Heart right ventricle (tissue), 16 donors: ENCODE data around the gene RANBP3. TPM values are rescaled to one million over a fixed set of nuclear protein-coding genes. Genes with fewer than 3 reads are reported as not detected.

Experiments
- ATAC-seq, 8 donors: fragments of 200-7000 bp; cut with Tn5 transposase; one replicate each; pipeline ENCODE4 v1.9.1; 2020; ENCODE audit warnings: mild to moderate bottlenecking in 8 of 8, moderate library complexity in 8 of 8, moderate number of reproducible peaks in 1 of 8
- DNase-seq, 2 donors: peaks; one replicate each; pipeline ENCODE4 v3.0.0-alpha.2; 2020
- H3K27ac ChIP-seq, 10 donors: fragments of 200-600 bp; sonication (generic) in 2 of 10; one replicate each; pipeline versions ENCODE4 v1.5.0 to v1.8.0; 2020 to 2022; ENCODE audit warnings: mild to moderate bottlenecking in 3 of 10
- H3K27me3 ChIP-seq, 7 donors: fragments of 200-600 bp; one replicate each; pipeline ENCODE4 v1.8.0; 2021 to 2022; ENCODE audit warnings: mild to moderate bottlenecking in 2 of 7
- H3K36me3 ChIP-seq, 9 donors: fragments of 200-600 bp; sonication (generic) in 1 of 9; one replicate each; pipeline versions ENCODE4 v1.5.0 to v1.8.0; 2020 to 2022; ENCODE audit warnings: mild to moderate bottlenecking in 2 of 9
- H3K4me1 ChIP-seq, 9 donors: fragments of 200-600 bp; sonication (generic) in 1 of 9; one replicate each; pipeline versions ENCODE4 v1.5.0 to v1.8.0; 2020 to 2022; ENCODE audit warnings: mild to moderate bottlenecking in 4 of 9
- H3K4me3 ChIP-seq, 10 donors: fragments of 200-600 bp; sonication (generic) in 2 of 10; one replicate each; pipeline versions ENCODE4 v1.5.0 to v1.8.0; 2020 to 2022; ENCODE audit warnings: mild to moderate bottlenecking in 7 of 10, moderate library complexity in 2 of 10
- H3K9me3 ChIP-seq, 11 donors: fragments of 200-600 bp in 10 of 11; sonication (generic) in 2 of 11; one replicate each; pipeline versions ENCODE4 v1.5.0 to v1.8.0; 2013 to 2022; ENCODE audit warnings: mild to moderate bottlenecking in 2 of 11, control low read depth in 1 of 11, moderate library complexity in 1 of 11
- CTCF ChIP-seq, 9 donors: fragments of 200-600 bp; sonication (generic) in 2 of 9; IDR thresholded peaks; one replicate each; pipeline versions ENCODE4 v1.5.0 to v1.8.0; 2021 to 2022; ENCODE audit warnings: antibody characterized with exemption in 9 of 9, mild to moderate bottlenecking in 5 of 9, moderate library complexity in 1 of 9
- WGBS, 2 donors: extraction: QIAGEN DNeasy Blood & Tissue Kit; methylation state at CpG; one replicate each; pipeline ENCODE4 v1.1.7; 2013; ENCODE audit warnings: inconsistent platforms in 1 of 2; 5-methylcytosine and 5-hydroxymethylcytosine counted together
- intact Hi-C, 10 donors: fragments of 100-400 bp; cut with DNase I; formaldehyde crosslinking; loops; one replicate each; pipeline versions ENCODE4 v1.11.1 to v1.14.2; 2022
- polyA plus RNA-seq, 2 donors: library from polyadenylated mRNA; stranded (reverse); fragments of 200-250 nt; gene quantifications; one replicate each; pipeline ENCODE4 v1.2.3, GENCODE V29; 2013
- total RNA-seq, 10 donors: library from RNA; stranded (reverse); fragmentation: NEBNext Ultra II Directional in 3 of 10; extraction: Animal tissue kit (Norgen Biotek cat#: 25700) in 3 of 10; gene quantifications; one replicate each; pipeline versions ENCODE4 v1.2.1 to v1.2.4, GENCODE V29; 2021 to 2023
- donor health status: Arrhythmogenic right ventricular cardiomyopathy.
- donor health status: ischemic (EF 13 %, LVEDD 7.1; RV severe dilation, severe dysfunction).
- donor health status: healthy with polysubstance abuse.
- donor health status: DM: no; HTN: yes; CAD: no.
- donor health status: DM: no; HTN: no; CAD: no.
- donor health status: ischemic (EF 25% LVEDD 6.9; RV normal size, moderate dysfunction).
- donor health status: ischemic (EF 25% LVEDD 5.7; RV mildly dilated, moderate dysfunction).
- donor health status: healthy.
- donor health status: DM: yes; HTN: yes; CAD: no.
- donor health status: Ischemic cardiomyopathy.
- donor health status: ischemic (EF 35%, LVEDD 5.7; RV mildly dilated, moderate dysfunction).
- donor health status: nonischemic (EF 11% LVEDD 7.7; RV severe dilation, severe dysfunction).
- donor health status: DM: yes; HTN: yes; CAD: no.
- donor health status: PGD.
- donor health status: ischemic (EF 29% LVEDD 5.4; RV normal size, mild dysfunction).
- donor health status: nonischemic (EF 23%, LVEDD 6.1; RV moderate dilation, normal function).

Gene RANBP3
- total and polyA plus RNA-seq, 12 donors: 29.5 to 76.1 (median 63.0) TPM

DNA sequence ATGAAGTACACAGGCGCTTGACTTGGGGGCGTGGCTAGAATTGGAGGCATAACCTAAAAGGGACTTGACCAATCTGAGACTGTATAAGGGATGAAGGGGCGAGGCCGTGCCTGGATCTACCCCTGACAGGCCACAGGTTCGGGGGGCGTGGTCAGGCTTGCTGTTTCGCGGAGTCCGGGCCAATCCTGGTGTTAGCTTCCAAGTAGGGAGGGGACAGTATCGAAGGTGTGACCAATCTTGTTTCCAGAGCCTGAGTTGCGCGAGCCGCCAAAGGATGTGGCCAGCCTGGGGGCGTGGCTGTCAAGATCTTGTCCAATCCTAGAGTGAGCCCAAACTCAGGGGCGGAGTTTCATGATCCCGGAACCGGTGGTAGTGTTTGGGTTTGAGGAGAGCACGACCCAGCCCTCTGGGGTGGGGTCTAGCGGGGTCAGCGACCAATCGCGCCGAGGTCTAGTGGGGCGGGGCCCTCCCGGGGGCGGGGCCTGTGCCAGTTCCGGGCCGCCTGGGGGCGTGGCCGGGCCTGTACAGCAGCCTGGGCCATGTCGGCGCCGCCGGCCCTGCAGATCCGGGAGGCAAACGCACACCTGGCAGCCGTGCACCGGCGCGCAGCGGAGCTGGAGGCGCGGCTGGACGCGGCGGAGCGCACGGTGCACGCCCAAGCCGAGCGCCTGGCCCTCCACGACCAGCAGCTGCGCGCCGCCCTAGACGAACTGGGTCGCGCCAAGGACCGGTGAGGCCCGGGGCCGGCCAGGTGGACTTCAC is 73.4 kb downstream of the RANBP3 start, which contains the start of gene VMAC:
VMAC (plus strand) TSS at position 521 of the 762 bp plus-strand sequence; CDS start at position 540, 19 bp downstream.
- WGBS, 2 donors: 0% methylated on average over 61 of the region's 61 CpGs

GRCh38 chr19:5903624-5904351 is 74.2 kb downstream of the RANBP3 start, which contains the start of gene NDUFA11:
Gene NDUFA11 (minus strand): TSS chr19:5903790. CDS start chr19:5903708, 82 bp downstream.
- ATAC-seq: peak; percentile 30 to 91 (median 84)
- Histone ChIP-seq H3K36me3 (peaks cover 0 to 36% (median 0%) of the 10 kb centered on the region in 9 donors), H3K27ac (peak within 1 kb of the TSS; percentile 71 to 95 (median 88)), H3K9me3 (no peaks in the 10 kb centered on the region), H3K4me3 (peak within 1 kb of the TSS; percentile 57 to 97 (median 87)), H3K27me3 (no peaks in the 10 kb centered on the region), H3K4me1 (peaks cover 12 to 45% (median 36%) of the 10 kb centered on the region in 9 donors)
- no peak for TF ChIP-seq CTCF (IDR thresholded peaks at IDR 0.05)
- intact Hi-C loops: loop anchor here in 3 of 10 donors (5.0 kb wide), 1 partner anchor 74 kb away; the partner anchor contains the start of gene RANBP3 (in 3 of the 3)
- WGBS, 2 donors: 0% methylated on average over 57 of the region's 57 CpGs
- peak; percentile 97 to 100 for DNase-seq

More for the DNA sequence above, 73.4 kb downstream of the RANBP3 start, which contains the start of gene VMAC:
- no peaks in the 10 kb centered on the region for H3K27me3 ChIP-seq
- H3K4me1 ChIP-seq: peaks cover 12 to 45% (median 36%) of the 10 kb centered on the region in 9 donors
- H3K9me3 ChIP-seq: no peaks in the 10 kb centered on the region
- peak within 1 kb of the TSS; percentile 71 to 95 (median 88) for H3K27ac ChIP-seq
- peak within 1 kb of the TSS; percentile 57 to 97 (median 87) for H3K4me3 ChIP-seq
- TF ChIP-seq CTCF (IDR thresholded peaks at IDR 0.05): peak in 1 of 9 donors; percentile 8
- intact Hi-C loops: loop anchor here in 3 of 10 donors (5.0 kb wide), 2 partner anchors 58 to 73 kb away; partner anchors contain the start of gene RANBP3 (in 3 of the 3)
- peak; percentile 99 to 100 for DNase-seq
- H3K36me3 ChIP-seq: peaks cover 0 to 42% (median 0%) of the 10 kb centered on the region in 9 donors
- ATAC-seq: peak; percentile 85 to 92 (median 88)

DNA sequence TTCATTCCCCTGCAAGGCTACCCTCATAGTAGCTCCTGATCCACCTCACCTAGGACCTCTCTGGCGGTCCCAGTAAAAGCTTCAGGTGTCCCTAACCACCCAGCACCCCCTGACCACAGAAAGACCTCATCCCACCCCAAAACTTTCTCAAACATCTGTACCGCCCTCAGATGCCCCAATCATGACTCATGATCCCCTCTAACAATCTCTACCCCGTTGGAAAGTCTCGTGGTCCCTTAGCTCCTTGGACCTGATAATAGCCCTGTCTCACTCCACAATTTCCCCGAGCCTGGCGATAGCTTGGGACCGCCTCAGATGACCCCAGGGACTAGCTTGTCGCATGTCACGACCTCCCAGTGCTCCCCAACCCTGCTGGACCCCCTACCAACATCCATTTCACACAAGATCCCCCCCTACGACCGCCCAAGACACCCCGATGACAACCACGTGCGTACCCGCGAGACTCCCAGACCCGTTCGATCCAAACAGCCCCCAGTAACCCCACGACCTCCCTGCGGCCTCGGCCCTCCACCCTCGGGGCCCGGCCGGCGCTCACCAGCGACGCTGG is 74.8 kb downstream of the RANBP3 start:
- DNase-seq (no peak), ATAC-seq (no peak)
- Histone ChIP-seq H3K36me3 (peaks cover 0 to 33% (median 0%) of the 10 kb centered on the region in 9 donors), H3K27ac (peak overlapping the region; percentile 71 to 95 (median 88)), H3K27me3 (no peaks in the 10 kb centered on the region), H3K4me1 (peaks cover 12 to 45% (median 36%) of the 10 kb centered on the region in 9 donors), H3K9me3 (no peaks in the 10 kb centered on the region), H3K4me3 (peak overlapping the region; percentile 57 to 97 (median 87))
- 1% methylated on average over 27 of the region's 27 CpGs for WGBS, 2 donors
- intact Hi-C loops: loop anchor here in 3 of 10 donors (5.0 kb wide), 1 partner anchor 74 kb away; the partner anchor contains the start of gene RANBP3 (in 3 of the 3)
- TF ChIP-seq CTCF (IDR thresholded peaks at IDR 0.05): no peak
